G401 (cell line): ENCODE results near the gene CAB39. TPM values are rescaled to one million over a fixed set of nuclear protein-coding genes. Genes with fewer than 3 reads are reported as not detected.

Experiments
- DNase-seq: peaks from one replicate; pipeline ENCODE4 v3.0.0-alpha.2; 2015; ENCODE audit warnings: low spot score
- in situ Hi-C: cut with HindIII; loops from 2 replicates; pipeline ENCODE4 v1.10.0; 2016; ENCODE audit warnings: low sequenced_read_pairs, mixed read lengths
- total RNA-seq: library from RNA; depleted of rRNA; stranded (reverse); fragments of >200 nt; shearing (Covaris generic); gene quantifications from 2 replicates; pipeline ENCODE4 v1.2.3, GENCODE V29; 2014

Gene CAB39
- total RNA-seq, 1 experiment from 2014 or later: 27.7 TPM

DNA sequence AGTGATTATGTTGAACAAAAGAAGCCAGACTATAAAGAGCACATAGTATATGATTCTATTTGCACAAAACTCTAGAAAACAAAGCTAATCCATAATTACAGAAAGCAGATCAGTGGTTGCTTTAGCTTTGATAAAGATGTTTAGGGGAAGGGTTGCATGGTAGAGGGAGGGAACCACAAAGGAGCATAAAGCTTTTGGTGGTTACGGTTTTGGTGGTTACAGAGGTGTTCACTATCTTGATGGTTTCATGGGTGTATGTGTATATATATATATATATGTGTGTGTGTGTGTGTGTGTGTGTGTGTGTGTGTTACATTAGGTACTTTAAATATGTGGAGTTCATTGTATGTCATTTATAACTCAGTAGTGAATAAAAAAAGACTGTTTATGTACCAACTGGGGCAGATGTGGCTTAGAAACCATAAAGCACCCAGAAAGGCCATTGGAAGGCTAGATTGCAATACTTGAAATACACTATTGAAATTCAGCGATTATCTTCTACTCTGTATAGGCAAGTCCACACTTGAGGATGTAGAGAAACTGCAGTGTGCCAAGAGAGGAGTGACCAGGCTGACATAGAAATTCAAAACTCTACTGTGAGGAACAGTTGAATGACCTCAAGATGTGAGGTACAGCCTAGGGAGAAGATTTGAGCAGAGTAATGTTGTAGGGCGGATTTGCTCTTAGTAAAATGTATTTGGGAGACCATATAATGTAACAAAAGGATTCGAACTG, 60.6 kb downstream of the CAB39 start:
- in situ Hi-C loops: no loop called here
- no peak for DNase-seq

DNA sequence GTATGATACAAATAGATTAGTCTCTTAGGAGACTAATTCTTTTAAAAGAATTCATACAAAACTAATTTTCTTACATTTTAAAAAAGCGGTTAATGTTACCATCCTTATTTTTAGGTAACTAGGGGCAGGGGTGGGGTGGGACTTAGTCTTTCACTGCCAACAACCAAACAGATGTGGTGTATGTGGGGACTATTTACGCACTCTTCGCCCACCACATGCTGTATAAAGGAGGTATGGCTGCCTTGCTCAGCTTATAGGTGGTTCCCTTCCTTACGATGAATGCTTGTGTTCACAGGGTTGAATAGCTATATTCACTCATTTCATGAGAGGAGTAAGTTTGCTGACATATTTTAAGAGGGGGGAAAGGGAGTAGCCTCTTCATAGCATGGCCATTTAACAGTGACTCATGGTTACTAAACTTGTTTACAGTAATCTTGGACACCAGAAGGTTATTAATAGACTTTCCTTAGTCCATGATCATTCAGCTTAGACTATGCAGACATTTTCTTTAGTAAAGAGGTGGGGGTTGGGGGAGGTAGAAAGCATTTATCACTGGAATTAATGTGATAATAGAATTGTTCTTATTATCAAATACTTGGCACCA, 61.8 kb downstream of the CAB39 start:
- no peak for DNase-seq
- in situ Hi-C loops: no loop called here

DNA sequence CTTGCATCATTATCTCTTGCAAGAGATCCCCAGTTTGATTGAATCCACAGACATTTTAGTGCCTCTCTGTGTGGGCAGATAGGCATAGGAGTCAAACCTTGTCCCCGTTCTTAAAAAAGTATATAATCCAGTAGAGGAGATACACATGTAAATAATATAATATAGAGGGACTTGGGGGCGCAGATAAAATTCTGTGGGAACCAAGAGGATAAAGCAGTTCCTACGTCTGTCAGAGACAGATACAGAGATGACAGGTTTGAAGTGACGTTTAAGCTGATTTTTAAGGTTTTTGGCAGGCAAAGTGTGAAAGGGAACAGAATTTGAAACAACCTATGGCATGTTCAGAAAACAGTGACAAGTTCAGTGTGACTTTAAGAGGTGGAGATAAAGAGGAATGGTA, 63.1 kb downstream of the CAB39 start:
- no peak for DNase-seq
- in situ Hi-C loops: no loop called here

DNA sequence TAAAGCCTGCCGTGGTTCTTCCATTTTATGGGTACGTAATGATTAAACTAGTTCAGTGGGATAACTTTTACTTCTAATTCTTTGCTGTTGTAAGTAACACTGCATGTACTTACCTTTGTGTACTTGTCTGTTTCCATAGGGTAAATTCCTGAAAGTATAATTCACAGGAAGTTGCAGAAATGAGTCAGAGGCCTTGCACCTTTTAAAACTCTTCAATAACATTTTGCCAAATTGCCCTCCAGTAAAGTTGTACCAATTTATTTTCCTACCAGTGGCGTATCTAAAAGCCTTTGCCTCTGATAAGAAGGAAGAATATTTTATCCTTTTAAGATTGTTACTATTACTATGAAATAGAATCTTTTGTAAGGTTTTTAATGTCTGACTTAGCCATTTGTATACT, 65.1 kb downstream of the CAB39 start:
- in situ Hi-C loops: no loop called here

DNA sequence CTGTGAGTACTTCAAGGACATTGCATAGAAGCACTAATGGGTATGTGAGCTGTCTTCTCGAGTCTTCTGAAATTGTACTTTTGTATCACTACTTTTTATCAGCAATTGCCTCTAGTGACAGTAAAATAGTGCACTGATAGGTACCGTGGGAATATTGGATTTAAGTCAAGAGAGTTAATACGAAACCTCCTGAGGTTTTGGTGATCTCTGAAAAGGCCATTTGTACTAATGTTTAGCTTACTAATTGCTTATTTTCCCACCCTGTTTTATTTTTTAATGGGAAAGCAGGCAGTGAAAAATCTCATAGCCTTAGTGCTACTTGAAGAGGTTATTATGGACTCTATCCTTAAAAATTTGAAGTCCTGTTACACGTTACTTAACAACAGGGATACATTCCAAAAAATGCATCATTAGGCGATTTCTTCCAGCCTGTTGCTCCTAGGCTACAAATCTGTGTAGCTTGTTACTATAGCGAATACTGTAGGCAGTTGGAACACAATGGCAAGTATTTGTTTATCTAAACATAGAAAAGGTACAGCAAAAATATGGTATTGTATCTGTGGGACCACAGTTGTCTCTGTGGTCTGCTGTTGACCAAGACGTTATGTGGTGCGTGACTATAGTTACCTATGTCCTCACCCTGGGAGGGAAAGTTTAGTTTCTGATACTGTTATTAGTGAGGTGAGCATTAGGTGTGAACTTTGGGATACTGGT, 65.9 kb downstream of the CAB39 start:
- DNase-seq: no peak
- in situ Hi-C loops: no loop called here

More for the DNA sequence above, 65.1 kb downstream of the CAB39 start:
- no peak for DNase-seq

DNA sequence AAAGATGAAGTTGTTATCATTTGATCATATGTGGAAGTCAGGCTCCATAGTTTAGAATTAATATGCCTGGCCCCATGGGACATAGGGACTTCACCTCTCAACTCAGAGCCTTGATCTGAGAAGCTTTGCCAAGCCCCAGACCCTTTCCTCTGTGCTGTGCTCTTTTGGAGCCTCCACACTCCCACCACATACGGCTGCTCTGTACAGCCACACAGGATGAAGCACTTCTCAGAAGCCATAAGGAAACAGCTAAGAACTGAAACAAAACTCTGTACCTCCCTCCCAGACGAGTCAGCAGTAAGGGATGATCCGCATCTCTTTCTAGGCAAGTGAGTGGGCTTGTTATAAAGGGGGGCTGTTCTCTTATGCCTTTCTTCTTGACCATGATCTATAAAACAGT, 66.5 kb downstream of the CAB39 start:
- no peak for DNase-seq
- in situ Hi-C loops: no loop called here

DNA sequence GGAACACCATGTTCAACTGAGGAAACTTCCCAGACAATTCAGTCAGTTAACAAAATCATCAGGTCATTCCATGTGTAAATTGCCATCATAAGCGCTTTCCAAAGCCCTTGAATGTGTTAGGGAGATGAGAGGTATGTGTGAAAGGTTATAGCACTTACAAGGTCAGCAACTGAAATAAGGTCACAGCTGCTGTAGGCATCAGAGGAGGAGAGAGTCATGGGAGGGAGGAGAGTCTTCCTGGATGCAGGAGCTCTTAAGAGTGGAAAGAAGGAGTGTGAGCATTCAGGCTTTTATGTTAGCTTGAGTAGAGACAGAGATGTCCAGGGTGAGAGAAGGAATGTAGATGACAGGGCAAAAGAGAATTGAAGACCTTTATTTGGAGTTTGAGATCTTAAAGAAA, 67.0 kb downstream of the CAB39 start:
- no peak for DNase-seq
- in situ Hi-C loops: no loop called here

DNA sequence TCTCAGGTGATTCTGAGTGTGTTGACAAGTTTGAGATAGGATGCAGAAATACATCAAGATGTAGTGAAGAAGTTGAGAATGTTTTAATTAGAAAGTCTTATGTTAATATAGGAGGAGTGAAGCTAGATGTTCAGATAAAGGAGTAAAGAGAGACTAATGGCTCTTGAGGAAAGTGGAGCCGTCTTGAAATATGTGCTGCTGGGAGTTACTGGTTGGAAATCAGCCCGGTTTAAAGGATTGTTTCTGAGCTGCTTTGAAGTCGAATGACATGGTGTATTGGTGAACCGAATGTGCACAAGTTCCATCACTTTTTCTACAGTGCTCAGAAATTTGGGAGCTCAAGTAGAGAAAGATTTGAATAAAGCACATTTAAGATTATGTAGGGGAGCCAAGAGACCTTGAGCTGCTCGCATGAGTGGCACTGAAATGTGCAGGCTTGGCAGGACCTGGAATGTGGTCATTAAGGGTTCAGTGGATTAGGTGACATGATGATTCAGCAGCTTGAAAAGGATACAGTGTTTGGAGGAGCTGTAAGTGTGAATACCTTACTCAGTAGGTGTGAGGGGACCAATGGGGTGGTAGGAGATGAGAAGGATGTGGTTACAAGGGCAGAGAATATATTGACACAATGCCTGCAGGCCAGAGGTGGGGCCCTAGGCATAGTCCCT, 68.6 kb downstream of the CAB39 start:
- DNase-seq: no peak
- in situ Hi-C loops: no loop called here

DNA sequence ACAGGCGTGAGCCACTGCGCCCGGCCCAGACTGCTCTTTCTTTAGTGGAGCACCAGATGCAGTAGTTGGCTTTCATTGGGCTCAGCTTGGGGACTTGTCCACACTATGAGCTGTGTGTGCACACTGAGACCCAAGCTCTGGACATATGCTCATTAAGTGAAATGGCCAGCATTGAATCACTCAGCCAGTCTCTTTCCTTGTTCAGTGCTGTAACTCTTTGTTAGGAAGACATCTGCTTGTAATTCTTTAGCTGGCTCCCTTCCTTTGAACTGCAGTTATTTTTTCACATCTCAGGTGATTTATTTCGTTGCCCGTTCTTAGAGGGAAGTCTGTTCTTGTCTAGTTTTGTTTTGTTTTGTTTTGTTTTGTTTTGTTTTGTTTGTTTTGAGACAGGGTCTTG, 70.5 kb downstream of the CAB39 start:
- DNase-seq: no peak
- in situ Hi-C loops: no loop called here

DNA sequence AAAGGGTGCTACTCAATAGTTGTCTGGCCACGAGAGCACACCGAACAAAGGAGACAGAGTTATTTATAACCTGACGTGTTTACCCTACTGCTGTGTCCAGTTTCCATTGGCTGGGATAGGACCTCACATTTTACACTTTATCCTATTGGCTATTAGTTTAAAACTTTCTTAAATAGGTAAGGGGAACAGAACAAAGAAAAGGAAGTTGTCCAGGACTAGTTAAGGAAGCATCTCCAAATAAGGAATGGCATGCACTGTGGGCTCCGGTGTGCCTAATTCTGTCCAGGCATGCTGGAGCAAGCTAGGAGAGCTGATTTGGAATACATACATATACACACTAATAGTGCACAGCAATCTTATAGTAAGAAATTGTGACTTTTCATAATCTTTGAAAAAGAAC, 72.2 kb downstream of the CAB39 start:
- DNase-seq: no peak
- in situ Hi-C loops: no loop called here

DNA sequence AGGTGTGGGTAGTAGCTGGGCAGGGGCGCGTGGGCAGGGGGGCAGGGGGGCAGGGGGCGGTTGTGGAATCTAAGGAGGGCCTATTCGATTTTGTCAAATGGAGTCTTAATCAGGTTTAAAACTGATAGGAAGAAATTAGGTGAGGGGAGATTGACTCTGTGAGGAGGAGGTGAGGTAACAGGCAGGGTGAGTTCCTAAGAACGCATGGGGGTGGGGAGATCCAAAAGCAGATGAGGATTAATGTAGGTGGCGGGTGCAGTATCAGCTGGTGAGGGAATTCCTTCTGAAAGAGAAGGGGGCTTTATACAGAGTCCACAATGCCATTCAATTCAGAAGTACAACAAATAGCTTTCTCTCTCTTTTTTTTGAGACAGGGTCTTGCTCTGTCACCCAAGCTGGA, 72.7 kb downstream of the CAB39 start:
- no peak for DNase-seq

DNA sequence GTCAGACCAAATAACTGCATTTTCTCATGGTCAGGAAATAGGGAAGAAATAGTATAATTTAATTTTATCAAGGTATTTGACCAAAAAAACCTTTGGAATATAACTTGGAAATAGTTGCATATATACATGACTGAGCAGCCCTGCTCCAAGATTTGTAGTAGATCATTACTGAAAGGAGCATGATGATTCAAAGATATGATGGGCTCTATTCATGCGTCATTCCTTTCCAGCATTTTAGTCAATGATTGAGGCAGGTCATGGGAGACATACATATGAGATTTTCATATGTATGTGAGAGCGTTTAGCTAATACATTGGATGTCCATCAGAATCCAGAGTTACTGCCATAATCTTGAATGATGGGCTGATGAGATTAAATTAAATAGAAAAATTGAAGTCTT, 74.5 kb downstream of the CAB39 start:
- DNase-seq: no peak
- in situ Hi-C loops: no loop called here

More for the DNA sequence above, 72.7 kb downstream of the CAB39 start:
- in situ Hi-C loops: no loop called here

DNA sequence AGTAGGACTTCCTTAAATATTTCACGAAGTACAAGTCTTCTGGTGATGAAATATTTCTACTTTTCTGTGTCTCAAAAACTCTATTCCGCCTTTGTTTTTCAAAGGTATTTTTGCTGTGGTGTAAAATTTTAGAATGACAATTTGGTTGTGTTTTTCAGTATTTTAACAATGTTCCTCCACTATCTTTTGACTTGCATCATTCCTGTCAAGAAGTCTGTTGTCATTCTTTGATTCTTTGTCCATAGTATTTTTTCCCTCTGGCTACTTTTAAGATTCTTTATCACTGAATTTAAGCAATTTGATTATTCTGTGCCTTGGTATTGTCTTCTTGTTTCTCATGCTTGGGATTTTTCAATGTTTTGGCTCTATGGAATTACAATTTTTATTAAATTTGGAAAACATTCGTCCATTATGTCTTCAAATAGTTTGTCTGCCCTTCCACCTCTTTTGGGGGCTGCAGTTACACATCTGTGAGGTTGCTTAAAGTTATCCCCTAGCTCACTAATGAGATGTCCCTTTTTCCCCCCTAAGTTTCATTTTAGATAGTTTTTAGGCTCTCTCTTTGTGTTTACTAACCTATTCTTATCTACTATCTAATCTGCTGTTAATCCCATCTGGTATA, 76.0 kb downstream of the CAB39 start:
- in situ Hi-C loops: no loop called here
- no peak for DNase-seq

DNA sequence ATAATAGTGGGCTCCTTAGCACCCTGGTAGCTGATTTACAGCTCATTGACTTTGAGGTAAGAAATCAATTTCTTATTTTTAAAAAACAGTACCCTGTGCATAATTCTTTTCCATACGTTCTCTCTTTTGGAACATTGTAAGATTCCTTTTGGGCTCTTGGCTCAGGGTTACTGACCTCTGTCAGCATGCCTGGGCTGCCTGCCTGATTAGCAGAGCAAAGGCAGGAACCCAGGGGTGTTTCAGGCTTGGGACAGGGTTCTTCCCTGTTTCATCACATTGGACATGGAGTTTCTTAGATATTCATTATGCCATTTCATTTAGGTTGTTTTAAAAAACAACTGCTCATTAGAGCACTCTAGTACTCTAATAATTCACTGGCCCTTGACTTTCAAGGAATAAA, 78.3 kb downstream of the CAB39 start:
- in situ Hi-C loops: no loop called here
- DNase-seq: no peak

DNA sequence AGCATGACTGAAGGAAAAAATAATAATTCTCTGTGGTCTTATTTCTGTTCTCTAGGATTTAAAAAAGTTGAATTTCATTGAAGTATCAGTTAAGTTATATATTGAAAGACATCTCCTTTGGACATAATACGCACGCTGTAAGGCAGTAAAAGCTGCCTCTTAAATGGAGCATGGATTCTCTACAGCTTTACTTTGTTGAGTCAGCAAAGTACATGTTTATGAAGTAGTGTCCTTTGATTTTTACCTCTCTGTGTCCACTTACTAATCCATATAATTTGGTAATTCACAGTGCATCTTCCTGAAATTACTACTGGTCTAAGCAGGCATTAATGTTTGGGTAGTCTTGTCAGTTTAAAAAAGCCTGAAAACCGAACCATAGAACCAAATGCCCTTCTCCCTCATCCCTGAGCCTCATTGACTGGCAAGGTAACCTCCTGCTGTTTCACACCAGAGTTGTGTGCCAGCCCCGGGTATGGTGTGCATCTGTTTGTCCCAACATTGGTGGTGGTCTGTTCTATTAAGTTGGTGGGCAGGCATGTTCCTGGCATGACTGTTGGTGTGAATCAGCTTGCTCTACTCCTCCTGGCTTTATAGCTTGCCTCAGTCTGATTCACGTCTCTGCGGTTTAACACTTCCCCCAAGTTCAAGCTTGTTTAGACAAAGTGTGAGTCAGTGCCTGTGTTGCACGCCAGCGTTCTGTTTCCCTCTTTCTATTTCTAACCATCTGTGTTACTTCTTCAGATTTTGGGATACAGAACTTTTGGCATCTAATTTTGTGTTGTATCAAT, 81.1 kb downstream of the CAB39 start:
- in situ Hi-C loops: no loop called here
- DNase-seq: no peak

DNA sequence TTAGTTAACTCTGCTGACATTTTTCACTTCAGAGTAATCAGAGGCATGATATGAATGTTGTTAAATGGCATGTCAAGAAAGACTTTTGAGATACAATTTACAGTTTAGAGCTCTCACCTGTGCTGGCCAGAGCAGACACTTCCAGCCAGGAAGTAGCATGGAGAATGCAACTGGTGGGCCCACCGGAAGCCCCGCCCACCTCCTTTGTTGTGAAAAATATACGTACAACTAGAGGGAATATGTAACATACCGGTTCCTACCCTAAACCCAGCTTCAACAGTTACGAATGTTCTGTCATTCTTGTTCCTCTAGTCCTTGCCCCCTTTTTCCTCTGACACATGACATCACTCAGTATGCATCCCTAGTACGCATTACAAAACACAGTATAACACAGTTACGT, 81.9 kb downstream of the CAB39 start:
- in situ Hi-C loops: no loop called here
- no peak for DNase-seq

DNA sequence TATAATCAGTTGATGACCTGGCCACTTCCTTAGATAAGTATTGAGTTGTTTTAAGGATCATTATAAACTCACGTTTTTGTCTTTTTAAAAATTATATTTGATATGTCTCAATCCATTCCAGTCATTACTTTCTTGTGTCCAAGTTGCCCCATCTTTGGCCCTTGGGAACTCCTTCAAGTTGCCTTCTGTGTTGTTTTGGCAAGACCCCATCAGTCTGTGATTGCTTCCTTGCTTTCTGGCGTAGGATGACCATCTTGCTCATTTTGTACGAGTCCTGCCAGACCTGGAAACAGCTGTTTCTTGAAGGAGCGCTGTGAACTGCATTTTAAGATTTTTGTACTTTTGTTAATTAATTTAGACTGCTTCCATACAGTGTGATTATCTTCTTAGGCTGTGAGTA, 83.2 kb downstream of the CAB39 start:
- no peak for DNase-seq
- in situ Hi-C loops: no loop called here

DNA sequence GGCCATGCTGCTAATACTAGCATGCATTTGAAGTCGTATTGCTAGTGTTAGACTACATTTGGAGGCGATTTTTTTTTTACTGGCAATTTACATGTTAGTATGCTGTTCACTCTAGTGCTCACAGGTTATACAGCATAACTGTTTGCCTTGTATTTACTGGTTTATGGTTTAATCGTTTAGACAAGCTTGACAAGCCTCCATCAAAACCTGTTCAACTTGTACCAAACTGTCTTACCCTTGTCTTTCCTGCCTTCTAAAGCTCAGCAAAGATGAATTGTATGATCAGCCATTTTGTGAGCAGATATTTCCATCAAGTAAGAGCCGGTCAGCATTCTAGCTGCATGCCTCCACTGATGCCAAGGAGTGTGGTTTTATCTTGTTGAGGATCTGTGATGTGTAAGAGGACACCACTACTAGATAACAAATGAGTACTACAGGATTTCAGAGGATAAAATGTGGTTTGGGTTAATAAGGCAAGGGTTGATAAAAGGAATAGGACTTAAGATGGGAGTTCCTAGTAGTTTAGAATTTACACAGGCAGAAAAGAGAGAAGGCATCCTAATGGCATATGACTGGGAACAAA, 83.7 kb downstream of the CAB39 start:
- DNase-seq: no peak
- in situ Hi-C loops: no loop called here
